Endothelial cell (in vitro differentiated cells): ENCODE results near the gene KLF13. TPM values are rescaled to one million over a fixed set of nuclear protein-coding genes. Genes with fewer than 3 reads are reported as not detected.

Experiments used
- DNase-seq: peaks from one replicate; pipeline ENCODE4 v3.0.0; 2021; ENCODE audit warnings: low spot score
- H3K27ac Mint-ChIP-seq: one replicate; pipeline ENCODE4 v1.8.0; 2021; ENCODE audit warnings: mixed read lengths, inconsistent platforms; ENCODE audit not compliant: unreplicated experiment
- H3K27me3 Mint-ChIP-seq: one replicate; pipeline ENCODE4 v1.8.0; 2021; ENCODE audit warnings: mild to moderate bottlenecking, moderate library complexity, mixed read lengths, inconsistent platforms; ENCODE audit not compliant: unreplicated experiment
- H3K36me3 Mint-ChIP-seq: one replicate; pipeline ENCODE4 v1.8.0; 2021; ENCODE audit warnings: mild to moderate bottlenecking, low read depth, mixed read lengths, inconsistent platforms; ENCODE audit not compliant: unreplicated experiment
- H3K4me1 Mint-ChIP-seq: one replicate; pipeline ENCODE4 v1.8.0; 2021; ENCODE audit warnings: mild to moderate bottlenecking, mixed read lengths, inconsistent platforms; ENCODE audit not compliant: unreplicated experiment
- H3K4me3 Mint-ChIP-seq: one replicate; pipeline ENCODE4 v1.8.0; 2021; ENCODE audit warnings: mild to moderate bottlenecking, mixed read lengths, inconsistent platforms; ENCODE audit not compliant: unreplicated experiment
- H3K9me3 Mint-ChIP-seq: one replicate; pipeline ENCODE4 v1.8.0; 2021; ENCODE audit warnings: mixed read lengths, inconsistent platforms; ENCODE audit not compliant: unreplicated experiment
- total RNA-seq: library from RNA; stranded (reverse); fragmentation: NEBNext Ultra II Directional; extraction: Animal tissue kit (Norgen Biotek cat#: 25700); gene quantifications from one replicate; pipeline ENCODE4 v1.2.1, GENCODE V29; 2021; ENCODE audit not compliant: unreplicated experiment
- TF ChIP-seq, protein P1 (sequence below): fragments of 200-600 bp; sonication (generic); IDR thresholded peaks from one replicate; pipeline ENCODE4 v1.5.0; 2021; ENCODE audit warnings: antibody characterized with exemption; ENCODE audit not compliant: unreplicated experiment

Gene KLF13
- total RNA-seq, 1 donor from 2014 or later, result 45.1 TPM

- TF ChIP-seq, protein P1, sequence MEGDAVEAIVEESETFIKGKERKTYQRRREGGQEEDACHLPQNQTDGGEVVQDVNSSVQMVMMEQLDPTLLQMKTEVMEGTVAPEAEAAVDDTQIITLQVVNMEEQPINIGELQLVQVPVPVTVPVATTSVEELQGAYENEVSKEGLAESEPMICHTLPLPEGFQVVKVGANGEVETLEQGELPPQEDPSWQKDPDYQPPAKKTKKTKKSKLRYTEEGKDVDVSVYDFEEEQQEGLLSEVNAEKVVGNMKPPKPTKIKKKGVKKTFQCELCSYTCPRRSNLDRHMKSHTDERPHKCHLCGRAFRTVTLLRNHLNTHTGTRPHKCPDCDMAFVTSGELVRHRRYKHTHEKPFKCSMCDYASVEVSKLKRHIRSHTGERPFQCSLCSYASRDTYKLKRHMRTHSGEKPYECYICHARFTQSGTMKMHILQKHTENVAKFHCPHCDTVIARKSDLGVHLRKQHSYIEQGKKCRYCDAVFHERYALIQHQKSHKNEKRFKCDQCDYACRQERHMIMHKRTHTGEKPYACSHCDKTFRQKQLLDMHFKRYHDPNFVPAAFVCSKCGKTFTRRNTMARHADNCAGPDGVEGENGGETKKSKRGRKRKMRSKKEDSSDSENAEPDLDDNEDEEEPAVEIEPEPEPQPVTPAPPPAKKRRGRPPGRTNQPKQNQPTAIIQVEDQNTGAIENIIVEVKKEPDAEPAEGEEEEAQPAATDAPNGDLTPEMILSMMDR, result no peak
- Mint-ChIP-seq H3K36me3 (no peaks in the 10 kb centered on the region), H3K27me3 (peaks cover 9% of the 10 kb centered on the region), H3K4me3 (peak overlapping the region; percentile 63), H3K27ac (peak overlapping the region; percentile 96), H3K9me3 (no peaks in the 10 kb centered on the region), H3K4me1 (peaks cover 42% of the 10 kb centered on the region)
- DNase-seq, result no peak
Observed at GRCh38 chr15:31342381-31342780, 15.7 kb downstream of the KLF13 start.

GRCh38 chr15:31342781-31343626 lies 16.4 kb downstream of the KLF13 start:
- H3K27ac Mint-ChIP-seq, result peak overlapping the region; percentile 96

GRCh38 chr15:31343831-31344230 lies 17.2 kb downstream of the KLF13 start:
- Mint-ChIP-seq H3K4me1 (peaks cover 39% of the 10 kb centered on the region), H3K27ac (peak overlapping the region; percentile 42), H3K9me3 (no peaks in the 10 kb centered on the region), H3K27me3 (peaks cover 10% of the 10 kb centered on the region), H3K4me3 (no peak overlapping the region), H3K36me3 (no peaks in the 10 kb centered on the region)
- TF ChIP-seq, protein P1, result no peak
- no peak for DNase-seq

More at GRCh38 chr15:31342781-31343626, 16.4 kb downstream of the KLF13 start:
- Mint-ChIP-seq H3K9me3 (no peaks in the 10 kb centered on the region), H3K4me3 (peak overlapping the region; percentile 63), H3K36me3 (no peaks in the 10 kb centered on the region), H3K27me3 (peaks cover 10% of the 10 kb centered on the region), H3K4me1 (peaks cover 41% of the 10 kb centered on the region)
- TF ChIP-seq, protein P1, result no peak
- DNase-seq, result peak; percentile 58

- H3K27me3 Mint-ChIP-seq, result peaks cover 10% of the 10 kb centered on the region
- TF ChIP-seq, protein P1, result no peak
- no peak for DNase-seq
- H3K9me3 Mint-ChIP-seq, result no peaks in the 10 kb centered on the region
- H3K27ac Mint-ChIP-seq, result no peak overlapping the region
- no peaks in the 10 kb centered on the region for H3K36me3 Mint-ChIP-seq
- H3K4me1 Mint-ChIP-seq, result peaks cover 39% of the 10 kb centered on the region
- no peak overlapping the region for H3K4me3 Mint-ChIP-seq
Observed at GRCh38 chr15:31344266-31344665, 17.6 kb downstream of the KLF13 start.
